ENCODE results near the gene PLXNB2.
A peak's percentile ranks its signal among the peaks of the same experiment; 100 is the strongest.

Gene PLXNB2

GRCh38 chr22:50264946-50265669 is 42.3 kb downstream of the PLXNB2 start:
- DNase-seq (ENCODE audit: low spot score) = no peak

GRCh38 chr22:50264104-50264745 is 43.2 kb downstream of the PLXNB2 start:
- DNase-seq (ENCODE audit: low spot score) = no peak

- DNase-seq (ENCODE audit: low spot score) = no peak
Observed at GRCh38 chr22:50262973-50263617, 44.4 kb downstream of the PLXNB2 start.

- no peak for DNase-seq (ENCODE audit: low spot score)
Observed at GRCh38 chr22:50262460-50262911, 45.0 kb downstream of the PLXNB2 start.

GRCh38 chr22:50261615-50262459 is 45.6 kb downstream of the PLXNB2 start, which contains the start of gene MAPK12:
Gene MAPK12, minus strand, starts transcription at chr22:50261683. Its CDS starts 174 bp downstream, at chr22:50261509.
- DNase-seq (ENCODE audit: low spot score) = no peak

- DNase-seq (ENCODE audit: low spot score) = peak; percentile 42
Observed at GRCh38 chr22:50260801-50261614, 46.4 kb downstream of the PLXNB2 start.

GRCh38 chr22:50260434-50260800 is 47.0 kb downstream of the PLXNB2 start:
- DNase-seq (ENCODE audit: low spot score) = no peak

- DNase-seq (ENCODE audit: low spot score) = no peak
Observed at GRCh38 chr22:50259302-50259701, 48.1 kb downstream of the PLXNB2 start.

GRCh38 chr22:50258361-50259292 is 48.8 kb downstream of the PLXNB2 start:
- DNase-seq (ENCODE audit: low spot score) = no peak

GRCh38 chr22:50257451-50258360 is 49.7 kb downstream of the PLXNB2 start:
- DNase-seq (ENCODE audit: low spot score) = no peak

- no peak for DNase-seq (ENCODE audit: low spot score)
Observed at GRCh38 chr22:50257041-50257440, 50.4 kb downstream of the PLXNB2 start.

GRCh38 chr22:50256258-50256862 is 51.1 kb downstream of the PLXNB2 start:
- DNase-seq (ENCODE audit: low spot score) = no peak

GRCh38 chr22:50255607-50256006 is 51.8 kb downstream of the PLXNB2 start:
- no peak for DNase-seq (ENCODE audit: low spot score)

GRCh38 chr22:50255099-50255498 is 52.3 kb downstream of the PLXNB2 start:
- no peak for DNase-seq (ENCODE audit: low spot score)

GRCh38 chr22:50253941-50254340 is 53.5 kb downstream of the PLXNB2 start:
- no peak for DNase-seq (ENCODE audit: low spot score)

- DNase-seq (ENCODE audit: low spot score) = no peak
Observed at GRCh38 chr22:50253046-50253915, 54.2 kb downstream of the PLXNB2 start.

Data from COLO829 (cell line).